Fibroblast of lung (primary cell): ENCODE measurements around the gene NEK2. TPM values are rescaled to one million over a fixed set of nuclear protein-coding genes. Genes with fewer than 3 reads are reported as not detected.

Experiments used
- DNase-seq, 2 donors: peaks; one replicate each; pipeline versions ENCODE4 v3.0.0 to v3.0.0-alpha.2; 2010; ENCODE audit warnings: low read depth in 2 of 2
- H2AFZ ChIP-seq: 2 replicates; pipeline ENCODE4 v1.5.1; 2012; ENCODE audit warnings: low read length, control low read depth, inconsistent platforms
- H3K27ac ChIP-seq: 2 replicates; pipeline ENCODE4 v1.5.1; 2011; ENCODE audit warnings: low read length, control low read depth; ENCODE audit not compliant: insufficient read depth
- H3K27me3 ChIP-seq: 2 replicates; pipeline ENCODE4 v1.5.1; 2011; ENCODE audit warnings: mild to moderate bottlenecking, low read length; ENCODE audit not compliant: control insufficient read depth, insufficient read depth
- H3K36me3 ChIP-seq: 2 replicates; pipeline ENCODE4 v1.5.1; 2011; ENCODE audit warnings: low read length; ENCODE audit not compliant: control insufficient read depth, insufficient read depth
- H3K4me1 ChIP-seq: 2 replicates; pipeline ENCODE4 v1.5.1; 2011; ENCODE audit warnings: low read length; ENCODE audit not compliant: control insufficient read depth, insufficient read depth; ENCODE audit errors: extremely low read depth
- H3K4me2 ChIP-seq: 2 replicates; pipeline ENCODE4 v1.5.1; 2011; ENCODE audit warnings: low read length, control low read depth; ENCODE audit not compliant: insufficient read depth; ENCODE audit errors: extremely low read depth
- H3K4me3 ChIP-seq, 4 experiments: fragments of 200-600 bp in 1 of 4; sonication (generic) in 1 of 4; replicated peaks in 1 of 4; 2 replicates each; pipeline ENCODE4 v1.5.1; 2011 to 2016; ENCODE audit warnings: low read length in 4 of 4, low read depth in 3 of 4, mild to moderate bottlenecking in 3 of 4, control low read depth in 2 of 4, inconsistent platforms in 1 of 4, mixed read lengths in 1 of 4; ENCODE audit not compliant: insufficient read depth in 1 of 4; ENCODE audit errors: control extremely low read depth in 1 of 4
- H3K79me2 ChIP-seq: 2 replicates; pipeline ENCODE4 v1.5.1; 2012; ENCODE audit warnings: mild to moderate bottlenecking, low read length, inconsistent platforms; ENCODE audit not compliant: control insufficient read depth, insufficient read depth
- H3K9ac ChIP-seq: 2 replicates; pipeline ENCODE4 v1.5.1; 2011; ENCODE audit warnings: mild to moderate bottlenecking, low read length, control low read depth; ENCODE audit not compliant: insufficient read depth
- H3K9me3 ChIP-seq: 2 replicates; pipeline ENCODE4 v1.5.1; 2012; ENCODE audit warnings: low read depth, low read length; ENCODE audit not compliant: control insufficient read depth, insufficient read depth
- H4K20me1 ChIP-seq: 2 replicates; pipeline ENCODE4 v1.5.1; 2011; ENCODE audit warnings: low read length; ENCODE audit not compliant: control insufficient read depth, insufficient read depth; ENCODE audit errors: extremely low read depth
- CTCF ChIP-seq, 2 donors: IDR thresholded peaks in 1 of 2; conservative IDR thresholded peaks in 1 of 2; 1 replicate in 1 of 2; 2 replicates in 1 of 2; pipeline ENCODE4 v1.5.1; 2011 to 2012; ENCODE audit warnings: low read length in 2 of 2, control low read depth in 1 of 2, inconsistent platforms in 1 of 2, low read depth in 1 of 2, mild to moderate bottlenecking in 1 of 2
- EZH2 ChIP-seq: IDR thresholded peaks from 2 replicates; pipeline ENCODE4 v1.5.1; 2012; ENCODE audit warnings: low read length, control low read depth, mild to moderate bottlenecking; ENCODE audit errors: missing control alignments
- polyA plus RNA-seq, 2 donors: library from polyadenylated mRNA; depleted of rRNA in 1 of 2; stranded (reverse) in 1 of 2; unstranded in 1 of 2; fragments of >200 nt; gene quantifications; 2 replicates each; pipeline ENCODE4 v1.2.1, GENCODE V29; 2011 to 2012; ENCODE audit warnings: missing spikeins in 1 of 2
- total RNA-seq: library from RNA; depleted of rRNA; stranded (reverse); fragments of >200 nt; gene quantifications from 2 replicates; pipeline ENCODE4 v1.2.1, GENCODE V29; 2014

The NEK2 gene
- total and polyA plus RNA-seq, 2 donors (not counting 1 experiment from before 2014, with no cell fraction given), result 6.8 to 12.7 TPM

DNA sequence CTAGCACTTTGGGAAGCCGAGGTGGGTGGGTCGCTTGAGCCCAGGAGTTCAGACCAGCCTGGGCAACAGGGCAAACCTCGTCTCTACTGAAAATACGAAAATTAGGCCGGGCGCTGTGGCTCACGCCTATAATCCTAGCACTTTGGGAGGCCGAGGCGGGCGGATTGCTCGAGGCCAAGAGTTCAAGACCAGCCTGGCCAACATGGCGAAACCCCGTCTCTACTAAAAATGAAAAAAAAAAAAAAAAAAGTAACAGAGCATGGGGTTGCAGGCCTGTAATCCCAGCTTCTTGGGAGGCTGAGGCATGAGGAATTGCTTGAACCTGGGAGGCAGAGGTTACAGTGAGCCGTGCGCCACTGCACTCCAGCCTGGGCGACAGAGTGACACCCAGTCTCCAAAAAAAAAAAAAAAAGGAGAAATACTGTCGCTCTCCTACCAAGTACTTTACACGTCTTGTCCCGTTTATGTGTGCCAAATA is 724 bp upstream of the NEK2 start:
- H2AFZ ChIP-seq, result peak overlapping the region; percentile 92
- peak overlapping the region; percentile 72 for H3K27ac ChIP-seq
- H3K9me3 ChIP-seq, result no peaks in the 10 kb centered on the region
- no peaks in the 10 kb centered on the region for H4K20me1 ChIP-seq
- H3K4me1 ChIP-seq, result peaks cover 3% of the 10 kb centered on the region
- no peak for DNase-seq
- H3K4me3 ChIP-seq, result peak overlapping the region; percentile 73 to 91 (median 81)
- TF ChIP-seq CTCF (conservative IDR thresholded peaks at IDR 0.05 in 1 of 2, IDR thresholded peaks at IDR 0.05 in 1 of 2; ENCODE audit: low read depth in 1 of 2, low read length in 2 of 2) (no peak), EZH2 (no peak)
- H3K36me3 ChIP-seq, result no peaks in the 10 kb centered on the region
- peak overlapping the region; percentile 93 for H3K4me2 ChIP-seq
- no peak overlapping the region for H3K9ac ChIP-seq
- H3K79me2 ChIP-seq, result peaks cover 17% of the 10 kb centered on the region
- H3K27me3 ChIP-seq, result no peaks in the 10 kb centered on the region

- Histone ChIP-seq H3K27ac (no peak overlapping the region), H3K9me3 (no peaks in the 10 kb centered on the region), H4K20me1 (peaks cover 2% of the 10 kb centered on the region), H3K79me2 (no peaks in the 10 kb centered on the region), H3K4me1 (no peaks in the 10 kb centered on the region), H2AFZ (no peak overlapping the region), H3K9ac (no peak overlapping the region), H3K36me3 (peaks cover 3% of the 10 kb centered on the region), H3K4me3 (no peak overlapping the region), H3K4me2 (no peak overlapping the region), H3K27me3 (no peaks in the 10 kb centered on the region)
- TF ChIP-seq EZH2, result no peak
- DNase-seq, result peak in 1 of 2 donors; percentile 20
Observed at GRCh38 chr1:211667065-211667617, 8.3 kb downstream of the NEK2 start.

GRCh38 chr1:211660718-211661222 is 14.7 kb downstream of the NEK2 start:
- H3K4me3 ChIP-seq, result no peak overlapping the region
- no peaks in the 10 kb centered on the region for H3K27me3 ChIP-seq
- H3K4me2 ChIP-seq, result no peak overlapping the region
- H3K4me1 ChIP-seq, result no peaks in the 10 kb centered on the region
- DNase-seq, result no peak
- no peak overlapping the region for H3K9ac ChIP-seq
- no peak overlapping the region for H3K27ac ChIP-seq
- no peak overlapping the region for H2AFZ ChIP-seq
- no peaks in the 10 kb centered on the region for H3K79me2 ChIP-seq
- no peaks in the 10 kb centered on the region for H4K20me1 ChIP-seq
- H3K9me3 ChIP-seq, result no peaks in the 10 kb centered on the region
- TF ChIP-seq EZH2 (no peak), CTCF (conservative IDR thresholded peaks at IDR 0.05 in 1 of 2, IDR thresholded peaks at IDR 0.05 in 1 of 2; ENCODE audit: low read depth in 1 of 2, low read length in 2 of 2) (no peak)
- H3K36me3 ChIP-seq, result no peaks in the 10 kb centered on the region
